Measurements from ENCODE around the gene MTARC2. TPM values are rescaled to one million over a fixed set of nuclear protein-coding genes. Genes with fewer than 3 reads are reported as not detected.

Gene MTARC2
- total RNA-seq, 4 donors from 2014 or later, result 1.5 to 6.7 (median 6.1) TPM

GRCh38 chr1:220702733-220703270 lies 45.3 kb upstream of the MTARC2 start:
- H3K9me3 ChIP-seq, result no peaks in the 10 kb centered on the region
- H3K27ac ChIP-seq, result no peak overlapping the region
- DNase-seq, result no peak
- no peak overlapping the region for H3K4me3 ChIP-seq
- H3K4me1 ChIP-seq, result peaks cover 0 to 17% (median 3%) of the 10 kb centered on the region in 3 donors
- intact Hi-C loops (cut with DNase I), result no loop called here
- H3K27me3 ChIP-seq, result peaks cover 0 to 67% (median 0%) of the 10 kb centered on the region in 4 donors
- no peak for TF ChIP-seq CTCF (IDR thresholded peaks at IDR 0.05)
- TF ChIP-seq POLR2A (IDR thresholded peaks at IDR 0.05), result no peak
- 43 to 46% methylated on average over 4 to 5 of the region's 5 CpGs for WGBS, 2 donors
- no peaks in the 10 kb centered on the region for H3K36me3 ChIP-seq

- Histone ChIP-seq H3K9me3 (no peaks in the 10 kb centered on the region), H3K36me3 (no peaks in the 10 kb centered on the region), H3K4me1 (peaks cover 0 to 17% (median 3%) of the 10 kb centered on the region in 3 donors), H3K4me3 (no peak overlapping the region), H3K27ac (no peak overlapping the region), H3K27me3 (peaks cover 0 to 69% (median 0%) of the 10 kb centered on the region in 4 donors)
- no peak for TF ChIP-seq CTCF (IDR thresholded peaks at IDR 0.05)
- TF ChIP-seq POLR2A (IDR thresholded peaks at IDR 0.05), result no peak
- WGBS, 2 donors, result 78 to 80% methylated on average over 3 to 4 of the region's 4 CpGs
- intact Hi-C loops (cut with DNase I), result no loop called here
- no peak for DNase-seq
These were observed 44.8 kb upstream of the MTARC2 start for GRCh38 chr1:220703305-220703704.

- WGBS, 2 donors, result 71 to 90% methylated on average over 1 to 2 of the region's 7 CpGs
- DNase-seq, result no peak
- Histone ChIP-seq H3K36me3 (no peaks in the 10 kb centered on the region), H3K9me3 (no peaks in the 10 kb centered on the region), H3K27ac (no peak overlapping the region), H3K27me3 (peaks cover 0 to 60% (median 0%) of the 10 kb centered on the region in 4 donors), H3K4me1 (peaks cover 0 to 9% (median 0%) of the 10 kb centered on the region in 3 donors), H3K4me3 (no peak overlapping the region)
- no peak for TF ChIP-seq POLR2A (IDR thresholded peaks at IDR 0.05)
- no peak for TF ChIP-seq CTCF (IDR thresholded peaks at IDR 0.05)
- intact Hi-C loops (cut with DNase I), result no loop called here
These were observed 42.3 kb upstream of the MTARC2 start for GRCh38 chr1:220705782-220706181.

GRCh38 chr1:220706480-220706879 lies 41.6 kb upstream of the MTARC2 start:
- no peaks in the 10 kb centered on the region for H3K36me3 ChIP-seq
- no peak overlapping the region for H3K4me3 ChIP-seq
- WGBS, 2 donors, result 67 to 86% methylated on average over 7 to 9 of the region's 9 CpGs
- H3K27me3 ChIP-seq, result peaks cover 0 to 56% (median 0%) of the 10 kb centered on the region in 4 donors
- H3K9me3 ChIP-seq, result no peaks in the 10 kb centered on the region
- H3K4me1 ChIP-seq, result peaks cover 0 to 11% (median 0%) of the 10 kb centered on the region in 3 donors
- intact Hi-C loops (cut with DNase I), result no loop called here
- DNase-seq, result no peak
- no peak overlapping the region for H3K27ac ChIP-seq
- TF ChIP-seq CTCF (IDR thresholded peaks at IDR 0.05), result no peak
- no peak for TF ChIP-seq POLR2A (IDR thresholded peaks at IDR 0.05)

- Histone ChIP-seq H3K27me3 (peaks cover 0 to 49% (median 0%) of the 10 kb centered on the region in 4 donors), H3K4me1 (peaks cover 0 to 12% (median 0%) of the 10 kb centered on the region in 3 donors), H3K9me3 (no peaks in the 10 kb centered on the region), H3K4me3 (no peak overlapping the region), H3K36me3 (no peaks in the 10 kb centered on the region), H3K27ac (no peak overlapping the region)
- TF ChIP-seq POLR2A (IDR thresholded peaks at IDR 0.05) (no peak), CTCF (IDR thresholded peaks at IDR 0.05) (no peak)
- WGBS, 2 donors, result 67 to 89% methylated on average over 6 to 9 of the region's 10 CpGs
- no peak for DNase-seq
- intact Hi-C loops (cut with DNase I), result no loop called here
These were observed 41.0 kb upstream of the MTARC2 start for GRCh38 chr1:220707160-220707559.

All from esophagus squamous epithelium (tissue), 5 donors.